Karpas-422 (cell line): ENCODE measurements around the gene GIT1. TPM values are rescaled to one million over a fixed set of nuclear protein-coding genes. Genes with fewer than 3 reads are reported as not detected.
A peak's percentile ranks its signal among the peaks of the same experiment; 100 is the strongest.

Source experiments
- DNase-seq: peaks from one replicate; pipeline ENCODE4 v3.0.0-alpha.2; 2015
- H2AFZ ChIP-seq: fragments of 200-600 bp; sonication (generic); 2 replicates; pipeline ENCODE4 v1.6.1; 2014; ENCODE audit warnings: antibody characterized with exemption, low read length, mixed read lengths
- H3K27ac ChIP-seq: fragments of 200-600 bp; sonication (generic); 2 replicates; pipeline ENCODE4 v1.5.1; 2014; ENCODE audit warnings: mild to moderate bottlenecking, low read length, moderate library complexity
- H3K27me3 ChIP-seq: fragments of 200-600 bp; sonication (generic); 2 replicates; pipeline ENCODE4 v1.6.1; 2014; ENCODE audit warnings: low read length, mixed read lengths
- H3K36me3 ChIP-seq: fragments of 200-600 bp; sonication (generic); 2 replicates; pipeline ENCODE4 v1.6.1; 2014; ENCODE audit warnings: low read length, mixed read lengths; ENCODE audit not compliant: insufficient read depth
- H3K4me1 ChIP-seq: fragments of 200-600 bp; sonication (generic); 2 replicates; pipeline ENCODE4 v1.6.1; 2014; ENCODE audit warnings: mild to moderate bottlenecking, low read length, mixed read lengths
- H3K4me2 ChIP-seq: fragments of 200-600 bp; sonication (generic); 2 replicates; pipeline ENCODE4 v1.6.1; 2014; ENCODE audit warnings: low read length, low read depth, mild to moderate bottlenecking; ENCODE audit not compliant: poor library complexity, severe bottlenecking
- H3K4me3 ChIP-seq: fragments of 200-600 bp; sonication (generic); 2 replicates; pipeline ENCODE4 v1.5.1; 2014; ENCODE audit warnings: mild to moderate bottlenecking, antibody characterized with exemption, low read length, mixed read lengths
- H3K79me2 ChIP-seq: fragments of 200-600 bp; sonication (generic); 2 replicates; pipeline ENCODE4 v1.6.1; 2014; ENCODE audit warnings: mild to moderate bottlenecking, low read length, mixed read lengths
- H3K9ac ChIP-seq: fragments of 200-600 bp; sonication (generic); 2 replicates; pipeline ENCODE4 v1.6.0; 2014; ENCODE audit warnings: low read length
- H3K9me2 ChIP-seq: fragments of 200-600 bp; sonication (generic), shearing (Covaris generic); replicated peaks from 2 replicates; pipeline ENCODE4 v1.6.0; 2014; ENCODE audit warnings: mild to moderate bottlenecking, low read length, moderate library complexity; ENCODE audit not compliant: insufficient read depth
- H3K9me3 ChIP-seq: fragments of 300-700, 200-600 bp; sonication (generic); 2 replicates; pipeline ENCODE4 v1.6.1; 2014; ENCODE audit warnings: low read length, mixed read lengths
- H4K20me1 ChIP-seq: fragments of 200-600 bp; sonication (generic); 2 replicates; pipeline ENCODE4 v1.6.1; 2014; ENCODE audit warnings: mild to moderate bottlenecking, antibody characterized with exemption, low read length, low read depth; ENCODE audit not compliant: insufficient read depth
- total RNA-seq: library from RNA; depleted of rRNA; stranded (reverse); fragments of >200 nt; shearing (Covaris generic); gene quantifications from 2 replicates; pipeline ENCODE4 v1.2.3, GENCODE V29; 2014; ENCODE audit warnings: low replicate concordance

The GIT1 gene
- total RNA-seq, 1 experiment from 2014 or later: 58.7 TPM

GRCh38 chr17:29603109-29603674 is 13.7 kb upstream of the GIT1 start:
- no peaks in the 10 kb centered on the region for H3K9me3 ChIP-seq
- no peak overlapping the region for H3K4me2 ChIP-seq
- H3K79me2 ChIP-seq: 0 out of 2 replicates have a peak, but pooled peaks cover 2% of the 10 kb centered on the region
- no peak overlapping the region for H3K4me3 ChIP-seq
- no peak for DNase-seq
- peaks cover 26% of the 10 kb centered on the region; the same call in 1 of the 2 replicates for H4K20me1 ChIP-seq
- H3K27me3 ChIP-seq: no peaks in the 10 kb centered on the region
- no peak overlapping the region for H2AFZ ChIP-seq
- H3K27ac ChIP-seq: no peak overlapping the region
- H3K9ac ChIP-seq: no peak overlapping the region
- H3K36me3 ChIP-seq: no peaks in the 10 kb centered on the region
- no peaks in the 10 kb centered on the region for H3K9me2 ChIP-seq
- H3K4me1 ChIP-seq: peaks cover 27% of the 10 kb centered on the region

GRCh38 chr17:29597361-29598172 is 8.1 kb upstream of the GIT1 start:
- Histone ChIP-seq H2AFZ (no peak overlapping the region), H3K27ac (no peak overlapping the region), H3K9ac (no peak overlapping the region), H4K20me1 (peaks cover 55% of the 10 kb centered on the region), H3K36me3 (no peaks in the 10 kb centered on the region), H3K9me2 (no peaks in the 10 kb centered on the region), H3K4me1 (peaks cover 34% of the 10 kb centered on the region), H3K27me3 (no peaks in the 10 kb centered on the region), H3K9me3 (no peaks in the 10 kb centered on the region), H3K4me3 (no peak overlapping the region), H3K79me2 (peaks cover 7% of the 10 kb centered on the region; the same call in 1 of the 2 replicates), H3K4me2 (no peak overlapping the region)
- DNase-seq: no peak

- H3K36me3 ChIP-seq: no peaks in the 10 kb centered on the region
- H3K79me2 ChIP-seq: peaks cover 5% of the 10 kb centered on the region; the same call in 1 of the 2 replicates
- H3K4me1 ChIP-seq: peaks cover 42% of the 10 kb centered on the region
- H3K9me3 ChIP-seq: no peaks in the 10 kb centered on the region
- no peak for DNase-seq
- H2AFZ ChIP-seq: no peak overlapping the region
- no peak overlapping the region for H3K4me2 ChIP-seq
- H3K9me2 ChIP-seq: no peaks in the 10 kb centered on the region
- H4K20me1 ChIP-seq: peaks cover 55% of the 10 kb centered on the region
- no peak overlapping the region for H3K9ac ChIP-seq
- no peak overlapping the region for H3K4me3 ChIP-seq
- H3K27me3 ChIP-seq: no peaks in the 10 kb centered on the region
- no peak overlapping the region for H3K27ac ChIP-seq
Observed at GRCh38 chr17:29596811-29597210, 7.4 kb upstream of the GIT1 start.

GRCh38 chr17:29595943-29596774 is 6.7 kb upstream of the GIT1 start:
- Histone ChIP-seq H3K9me3 (no peaks in the 10 kb centered on the region), H3K36me3 (no peaks in the 10 kb centered on the region), H2AFZ (no peak overlapping the region), H3K4me1 (peaks cover 48% of the 10 kb centered on the region), H3K9ac (no peak overlapping the region), H3K27ac (no peak overlapping the region), H4K20me1 (peaks cover 50% of the 10 kb centered on the region), H3K4me2 (no peak overlapping the region), H3K4me3 (no peak overlapping the region), H3K9me2 (no peaks in the 10 kb centered on the region), H3K27me3 (no peaks in the 10 kb centered on the region), H3K79me2 (peaks cover 5% of the 10 kb centered on the region; the same call in 1 of the 2 replicates)
- no peak for DNase-seq

- no peak overlapping the region for H2AFZ ChIP-seq
- no peaks in the 10 kb centered on the region for H3K9me3 ChIP-seq
- peaks cover 50% of the 10 kb centered on the region for H3K4me1 ChIP-seq
- H4K20me1 ChIP-seq: peaks cover 48% of the 10 kb centered on the region
- H3K4me2 ChIP-seq: no peak overlapping the region
- H3K36me3 ChIP-seq: no peaks in the 10 kb centered on the region
- no peaks in the 10 kb centered on the region for H3K9me2 ChIP-seq
- H3K79me2 ChIP-seq: peaks cover 5% of the 10 kb centered on the region; the same call in 1 of the 2 replicates
- no peaks in the 10 kb centered on the region for H3K27me3 ChIP-seq
- no peak for DNase-seq
- H3K9ac ChIP-seq: no peak overlapping the region
- H3K27ac ChIP-seq: no peak overlapping the region
- no peak overlapping the region for H3K4me3 ChIP-seq
Observed at GRCh38 chr17:29595107-29595942, 5.9 kb upstream of the GIT1 start.

GRCh38 chr17:29594519-29595090 is 5.2 kb upstream of the GIT1 start:
- H3K9me2 ChIP-seq: no peaks in the 10 kb centered on the region
- peak overlapping the region; percentile 83 for H3K4me3 ChIP-seq
- no peaks in the 10 kb centered on the region for H3K27me3 ChIP-seq
- H3K9me3 ChIP-seq: no peaks in the 10 kb centered on the region
- H3K27ac ChIP-seq: no peak overlapping the region
- DNase-seq: no peak
- H3K36me3 ChIP-seq: no peaks in the 10 kb centered on the region
- H2AFZ ChIP-seq: no peak overlapping the region
- H3K79me2 ChIP-seq: peaks cover 5% of the 10 kb centered on the region; the same call in 1 of the 2 replicates
- peak overlapping the region; percentile 94 for H3K4me2 ChIP-seq
- H3K9ac ChIP-seq: peak overlapping the region; percentile 76
- peaks cover 55% of the 10 kb centered on the region for H3K4me1 ChIP-seq
- peaks cover 44% of the 10 kb centered on the region for H4K20me1 ChIP-seq

- H2AFZ ChIP-seq: peak overlapping the region; percentile 73; the same call in 1 of the 2 replicates
Observed at GRCh38 chr17:29593591-29594518, 4.4 kb upstream of the GIT1 start.

More at GRCh38 chr17:29593591-29594518, 4.4 kb upstream of the GIT1 start:
- Histone ChIP-seq H3K9ac (peak overlapping the region; percentile 76), H3K27ac (no peak overlapping the region), H3K4me3 (peak overlapping the region; percentile 83), H3K4me1 (peaks cover 52% of the 10 kb centered on the region), H3K9me2 (no peaks in the 10 kb centered on the region), H3K4me2 (peak overlapping the region; percentile 94), H4K20me1 (peaks cover 37% of the 10 kb centered on the region), H3K9me3 (no peaks in the 10 kb centered on the region), H3K27me3 (no peaks in the 10 kb centered on the region), H3K36me3 (no peaks in the 10 kb centered on the region), H3K79me2 (peaks cover 7% of the 10 kb centered on the region)
- DNase-seq: peak; percentile 78
